HG02623 (cell line): ENCODE measurements around the gene TMEM184B.

Source experiments
- ATAC-seq: cut with Tn5 transposase; IDR thresholded peaks from one replicate; pipeline ENCODE4 v1.9.1; 2021; ENCODE audit warnings: moderate library complexity; ENCODE audit not compliant: unreplicated experiment

The TMEM184B gene

DNA sequence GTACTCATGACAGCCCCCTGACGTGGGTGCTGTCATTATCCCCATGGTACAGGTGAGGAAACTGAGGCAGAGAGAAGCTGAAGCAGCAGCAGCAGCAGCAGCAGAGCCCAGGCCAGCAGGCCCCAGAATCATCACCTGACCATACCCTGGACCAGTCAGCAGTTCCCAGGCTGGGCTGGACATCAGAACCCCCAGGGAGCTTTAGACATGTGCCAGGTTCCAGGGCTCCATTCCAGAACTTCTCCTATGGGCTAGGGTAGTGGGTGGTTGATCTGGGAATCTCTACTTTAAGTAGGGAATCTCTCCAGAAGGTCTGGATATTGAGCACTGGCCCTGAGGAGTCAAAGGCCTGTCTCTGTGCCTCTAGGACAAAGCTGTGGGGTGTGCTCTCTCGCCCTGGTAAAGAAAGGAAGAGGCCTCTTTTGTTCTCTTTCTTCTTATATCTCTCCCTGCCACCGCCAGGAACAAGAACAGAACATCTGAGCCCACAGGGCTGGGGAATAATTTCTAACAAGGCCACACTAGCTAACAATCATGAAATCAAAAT lies 44.4 kb downstream of the TMEM184B start:
- ATAC-seq = no peak

GRCh38 chr22:38226853-38227649 lies 45.8 kb downstream of the TMEM184B start:
- ATAC-seq = no peak

GRCh38 chr22:38223289-38223960 lies 49.4 kb downstream of the TMEM184B start:
- no peak for ATAC-seq

DNA sequence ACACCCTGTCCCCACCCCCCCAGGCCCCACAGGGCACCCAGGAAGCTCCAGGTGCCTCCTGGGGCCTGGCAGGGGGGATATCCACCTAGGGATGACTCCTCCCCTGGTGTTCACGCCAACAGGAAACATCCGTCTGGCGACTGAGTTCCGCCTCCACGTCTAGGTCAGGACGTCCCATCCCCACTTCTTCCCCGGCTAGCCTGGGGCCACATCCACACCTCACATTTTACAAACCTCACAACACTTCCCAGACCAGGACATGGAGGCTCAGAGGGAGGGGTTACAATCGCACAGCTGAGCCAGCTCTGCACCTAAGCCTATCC lies 50.1 kb downstream of the TMEM184B start:
- no peak for ATAC-seq

DNA sequence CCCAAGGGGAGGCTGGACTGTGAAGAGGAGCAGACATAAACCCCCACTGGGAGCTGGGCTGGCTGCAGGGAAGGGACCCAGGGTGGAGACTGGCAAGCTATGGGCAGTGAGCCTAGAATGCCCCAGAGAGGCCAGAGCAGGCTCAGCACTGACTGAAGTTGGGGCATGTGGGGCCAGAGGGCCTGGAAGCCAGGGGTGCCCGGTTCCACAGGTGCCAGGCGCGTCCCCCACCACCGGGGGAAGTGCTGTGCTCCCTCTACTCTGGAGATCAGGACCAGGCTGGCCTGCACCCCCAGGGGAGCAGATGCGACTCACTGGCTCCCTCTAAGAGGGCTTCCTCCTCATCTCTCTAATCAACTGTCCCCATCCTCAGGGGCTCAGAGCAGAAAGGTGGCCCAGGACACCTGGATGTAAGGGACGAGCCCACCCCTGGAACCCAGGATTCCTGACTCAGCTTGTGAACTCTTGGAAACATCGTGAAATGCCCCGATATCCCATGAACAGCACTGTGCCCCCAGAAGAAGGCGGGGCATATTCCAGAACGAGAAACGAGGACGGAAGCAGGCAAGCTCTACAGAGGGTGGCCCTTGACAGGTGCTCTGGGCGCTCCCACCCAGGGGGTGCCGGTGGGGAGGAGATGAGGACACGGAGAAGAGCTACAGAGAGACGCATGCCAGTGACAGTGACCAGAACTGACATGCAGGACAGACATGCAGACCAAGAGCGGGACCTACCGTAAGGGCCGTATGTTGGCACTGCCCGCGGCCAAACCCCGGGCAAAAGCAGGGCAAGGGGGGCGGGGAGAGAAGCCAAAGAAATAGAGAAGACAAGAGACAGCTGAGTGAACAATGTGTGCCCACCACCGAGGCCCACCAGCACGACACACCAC lies 50.7 kb downstream of the TMEM184B start:
- no peak for ATAC-seq

GRCh38 chr22:38221407-38221806 lies 51.4 kb downstream of the TMEM184B start:
- no peak for ATAC-seq

- no peak for ATAC-seq
These were observed 52.0 kb downstream of the TMEM184B start for GRCh38 chr22:38220653-38221386.

DNA sequence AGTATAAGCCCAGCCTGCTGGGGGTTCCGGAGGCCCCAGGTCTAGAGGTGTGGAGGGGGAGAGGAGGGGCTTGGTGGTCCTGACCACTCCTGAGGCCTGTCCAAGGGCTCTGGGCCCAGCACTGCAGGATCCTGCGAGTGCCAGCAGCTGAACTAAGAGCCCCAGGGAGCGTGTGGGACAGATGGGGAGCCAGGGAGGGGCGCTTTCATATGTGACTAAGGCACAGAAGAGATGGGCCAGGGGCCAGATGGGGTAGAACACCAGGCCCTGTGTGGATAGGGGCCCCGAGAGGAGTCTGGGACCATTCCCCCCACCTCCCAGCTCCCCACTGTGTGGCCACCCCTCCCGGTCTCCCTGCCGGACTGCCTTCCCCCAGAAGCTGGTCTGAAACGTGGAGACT lies 52.6 kb downstream of the TMEM184B start:
- no peak for ATAC-seq

DNA sequence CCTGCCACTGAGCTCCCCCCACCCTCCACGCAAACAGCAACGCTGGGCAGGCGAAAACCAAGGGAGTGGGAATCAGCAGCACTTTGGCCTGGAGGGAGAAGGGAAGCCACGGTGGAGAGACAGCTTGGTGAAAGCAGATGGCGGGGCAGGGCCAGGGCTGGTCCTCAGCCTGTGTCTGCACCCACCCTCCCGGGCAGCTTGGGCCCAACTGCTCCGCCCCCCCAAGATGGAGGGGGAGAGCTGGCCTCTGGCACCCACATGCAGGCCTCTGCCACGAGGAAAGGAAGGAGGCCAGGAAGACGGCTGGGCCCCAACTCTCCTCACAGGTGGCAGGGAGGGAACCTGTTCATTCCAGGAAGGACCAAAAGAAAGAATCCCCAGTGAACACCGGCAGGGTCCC lies 53.2 kb downstream of the TMEM184B start:
- ATAC-seq = no peak

DNA sequence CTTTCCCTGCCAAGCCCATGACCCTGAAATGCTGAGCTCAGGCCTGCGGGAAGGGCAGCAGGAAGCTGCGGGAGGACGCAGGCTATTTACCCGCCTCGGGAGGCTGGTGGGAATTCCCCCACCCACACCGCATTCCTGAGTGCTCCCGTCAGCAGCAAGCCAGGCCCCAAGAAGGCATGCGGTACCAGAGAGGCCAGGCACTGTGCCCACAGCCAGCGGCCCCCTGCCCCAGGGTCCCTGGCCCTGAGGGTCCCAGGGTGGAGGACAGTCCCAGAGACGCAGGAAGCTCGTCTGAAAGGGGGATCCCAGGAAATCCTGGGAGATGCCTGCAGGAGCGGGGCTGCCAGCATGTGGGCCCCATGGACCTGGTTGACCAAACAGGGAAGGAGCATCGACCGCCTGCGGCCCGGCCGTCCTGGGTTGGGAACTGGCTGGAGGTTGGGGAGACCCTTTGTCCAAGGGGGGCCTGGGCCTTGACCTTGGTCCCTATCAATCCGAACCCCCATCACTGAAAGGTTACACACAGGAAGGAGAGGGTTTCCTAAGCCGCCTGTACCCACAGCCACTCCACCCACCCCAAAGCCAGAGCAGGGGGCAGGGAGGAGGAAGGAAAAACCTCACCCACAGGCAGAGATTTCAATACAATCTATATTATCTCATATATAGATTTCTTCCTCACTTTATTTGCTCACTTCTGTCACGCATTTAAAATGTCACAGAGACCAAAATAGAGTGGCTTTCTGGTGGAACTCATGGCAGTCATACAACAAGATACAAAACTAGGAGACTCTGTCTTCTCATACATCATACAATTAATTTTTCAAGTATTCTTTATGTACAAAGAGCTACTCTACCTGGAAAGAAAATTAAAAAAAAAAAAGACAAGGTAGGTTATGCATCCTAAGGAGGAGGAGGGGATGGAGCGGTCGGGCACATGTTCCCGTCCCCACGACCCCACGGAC lies 53.9 kb downstream of the TMEM184B start:
- no peak for ATAC-seq

GRCh38 chr22:38215156-38216038 lies 57.4 kb downstream of the TMEM184B start:
- no peak for ATAC-seq

- ATAC-seq = no peak
These were observed 58.3 kb downstream of the TMEM184B start for GRCh38 chr22:38214302-38215056.

DNA sequence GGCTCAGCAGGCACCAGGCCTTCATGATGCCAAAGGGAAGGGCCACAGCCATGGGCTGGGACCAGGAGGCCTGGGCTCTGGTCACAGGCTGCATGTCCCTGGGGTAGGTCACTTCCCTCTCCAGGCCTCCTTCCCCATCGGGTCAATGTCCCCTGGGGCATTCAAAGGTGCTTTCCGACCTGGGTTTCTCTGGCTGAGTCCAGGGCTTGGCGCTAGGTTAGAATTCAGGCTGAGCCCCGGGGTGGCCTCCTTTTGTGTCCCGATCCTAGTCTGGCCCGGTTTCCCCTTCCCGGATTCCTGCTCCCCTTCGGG lies 58.9 kb downstream of the TMEM184B start:
- no peak for ATAC-seq

GRCh38 chr22:38213319-38213989 lies 59.4 kb downstream of the TMEM184B start:
- no peak for ATAC-seq

DNA sequence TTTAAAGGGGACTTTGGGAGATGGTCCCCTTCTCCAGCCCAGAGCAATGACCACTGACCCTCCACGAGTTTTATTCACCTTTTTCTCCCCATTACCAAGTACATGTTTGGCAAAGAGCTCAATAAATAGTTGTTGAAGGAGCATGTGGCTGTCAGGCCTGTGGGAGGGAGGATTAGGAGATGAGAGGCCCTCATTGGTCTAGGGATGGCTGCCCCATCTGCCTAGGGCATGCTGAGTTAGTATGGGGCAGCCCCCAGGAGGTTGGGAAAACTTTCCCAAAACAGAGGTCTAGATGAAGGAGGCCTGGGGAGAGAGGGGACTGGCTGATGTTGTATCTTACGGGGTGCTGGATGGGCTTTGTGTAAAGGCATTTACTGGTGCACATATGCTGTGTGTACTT lies 60.4 kb downstream of the TMEM184B start:
- ATAC-seq = no peak

- ATAC-seq = no peak
These were observed 61.3 kb downstream of the TMEM184B start for GRCh38 chr22:38211556-38211955.

GRCh38 chr22:38208551-38208968 lies 64.2 kb downstream of the TMEM184B start:
- no peak for ATAC-seq
